ENCODE measurements around the gene CDH4.

The CDH4 gene

GRCh38 chr20:61251529-61252393 lies at the start of gene CDH4:
Gene CDH4 (plus strand): TSS chr20:61252261.
- DNase-seq (ENCODE audit: low read depth) = peak; percentile 7

GRCh38 chr20:61203320-61203719 lies 48.7 kb upstream of the CDH4 start:
- no peak for DNase-seq (ENCODE audit: low read depth)

DNA sequence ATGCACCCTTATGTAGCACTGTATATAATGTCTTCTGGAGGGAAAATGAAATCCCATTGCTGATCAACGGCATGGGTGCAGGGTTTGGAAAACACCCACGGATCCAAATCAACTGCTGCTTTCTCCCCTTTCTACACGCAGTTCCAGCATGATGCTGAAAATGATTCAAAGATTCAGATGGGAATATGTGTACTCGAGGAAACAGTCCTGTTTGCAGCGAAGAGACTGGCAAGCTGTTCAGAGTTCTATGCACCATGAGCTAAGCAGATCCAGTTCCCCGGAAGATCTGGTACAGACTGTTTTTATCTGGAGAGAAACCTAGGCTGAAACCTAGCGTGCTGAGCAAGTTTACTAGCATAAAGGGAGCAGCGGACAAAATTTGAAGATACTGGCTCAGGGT lies 47.9 kb upstream of the CDH4 start:
- DNase-seq (ENCODE audit: low read depth) = no peak

- no peak for DNase-seq (ENCODE audit: low read depth)
These were observed 46.3 kb upstream of the CDH4 start for GRCh38 chr20:61205769-61206168.

- DNase-seq (ENCODE audit: low read depth) = no peak
These were observed 41.2 kb upstream of the CDH4 start for GRCh38 chr20:61210862-61211261.

DNA sequence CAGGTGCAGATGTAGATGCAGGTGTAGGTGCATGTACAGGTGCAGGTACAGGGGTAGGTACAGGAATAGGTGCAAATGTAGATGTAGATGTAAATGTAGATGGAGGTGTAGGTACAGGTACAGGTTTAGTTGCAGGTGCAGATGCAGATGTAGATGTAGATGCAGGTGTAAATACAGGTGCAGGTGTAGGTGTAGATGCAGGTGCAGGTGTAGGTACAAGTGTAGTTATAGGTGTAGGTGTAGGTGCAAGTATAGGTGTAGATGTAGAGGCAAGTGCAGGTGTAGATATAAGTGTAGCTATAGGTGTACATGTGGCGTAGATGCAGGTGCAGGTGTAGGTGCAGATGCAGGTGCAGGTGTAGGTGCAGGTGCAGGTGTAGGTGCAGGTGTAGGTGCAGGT lies 34.2 kb upstream of the CDH4 start:
- no peak for DNase-seq (ENCODE audit: low read depth)

DNA sequence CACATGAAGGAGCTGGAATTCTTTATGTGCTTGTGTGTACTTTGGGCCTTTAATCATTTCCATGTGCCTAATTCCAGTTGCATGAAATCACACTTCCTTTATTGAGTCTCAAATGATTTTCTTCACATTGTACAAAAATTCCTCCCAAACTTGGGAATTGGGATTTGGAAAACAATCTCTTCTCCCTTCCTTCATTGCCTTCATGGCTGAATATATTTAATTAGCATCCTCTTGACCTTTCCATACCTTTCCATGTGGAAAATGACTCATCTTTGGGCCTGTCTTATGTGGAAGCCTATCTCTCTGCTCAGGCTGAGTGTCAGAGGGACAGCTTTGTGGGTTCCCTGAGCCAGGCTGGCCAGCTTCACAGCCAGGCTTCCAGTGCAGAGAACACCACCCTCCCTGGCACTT lies 33.0 kb upstream of the CDH4 start:
- peak; percentile 79 for DNase-seq (ENCODE audit: low read depth)

- DNase-seq (ENCODE audit: low read depth) = no peak
These were observed 31.9 kb upstream of the CDH4 start for GRCh38 chr20:61220131-61220530.

DNA sequence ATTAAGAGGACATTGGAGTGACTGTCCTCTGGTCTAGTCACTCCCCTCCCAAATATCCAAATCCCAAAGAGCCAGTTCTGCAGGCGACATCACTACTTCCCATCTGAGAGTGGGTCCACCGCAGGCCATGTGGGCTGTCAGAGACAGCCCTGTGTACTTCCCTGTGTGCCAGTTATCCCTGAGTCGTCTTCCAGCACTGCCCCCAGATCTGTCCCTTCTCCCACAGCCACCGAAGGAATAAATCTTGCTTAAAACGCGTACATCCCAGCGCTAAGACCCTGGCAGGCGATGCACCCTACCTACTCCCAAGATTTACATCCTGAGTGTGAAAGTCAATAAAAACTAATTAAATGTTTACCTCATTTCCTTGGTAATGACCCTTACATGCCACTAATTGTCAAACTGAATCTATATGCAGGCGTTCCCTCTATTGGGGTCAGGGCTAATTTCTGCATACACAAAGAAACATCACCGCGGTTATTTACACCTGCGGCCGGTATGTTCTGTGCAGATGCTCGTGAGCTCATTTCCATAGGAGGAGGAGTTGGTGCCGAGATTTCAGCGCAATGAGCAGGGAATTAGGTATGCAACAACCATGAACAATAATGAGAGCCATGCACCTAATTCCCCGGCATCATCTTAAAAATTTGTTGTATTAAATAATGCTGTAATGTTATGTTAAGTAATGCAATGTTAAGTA lies 31.3 kb upstream of the CDH4 start:
- DNase-seq (ENCODE audit: low read depth) = no peak

GRCh38 chr20:61222699-61223098 lies 29.4 kb upstream of the CDH4 start:
- DNase-seq (ENCODE audit: low read depth) = no peak

DNA sequence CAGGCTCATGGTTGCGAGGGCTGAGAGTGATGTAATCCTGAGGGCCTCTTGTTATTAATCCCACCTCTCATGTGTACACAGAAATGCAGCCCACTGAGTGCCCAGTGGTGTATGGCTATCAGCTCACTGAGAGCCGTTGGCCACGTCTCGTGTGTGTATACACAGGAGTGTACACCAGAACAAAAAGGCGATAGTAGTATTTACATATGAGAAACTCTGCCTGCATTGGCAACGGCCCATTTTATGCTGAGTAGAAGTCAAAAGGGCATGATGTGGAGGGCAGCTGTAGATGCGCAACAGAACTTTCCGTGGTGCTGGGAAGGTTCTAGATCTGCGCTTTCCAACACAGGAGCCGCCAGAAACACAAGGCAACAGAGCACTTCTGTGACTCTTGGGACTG lies 28.9 kb upstream of the CDH4 start:
- no peak for DNase-seq (ENCODE audit: low read depth)

DNA sequence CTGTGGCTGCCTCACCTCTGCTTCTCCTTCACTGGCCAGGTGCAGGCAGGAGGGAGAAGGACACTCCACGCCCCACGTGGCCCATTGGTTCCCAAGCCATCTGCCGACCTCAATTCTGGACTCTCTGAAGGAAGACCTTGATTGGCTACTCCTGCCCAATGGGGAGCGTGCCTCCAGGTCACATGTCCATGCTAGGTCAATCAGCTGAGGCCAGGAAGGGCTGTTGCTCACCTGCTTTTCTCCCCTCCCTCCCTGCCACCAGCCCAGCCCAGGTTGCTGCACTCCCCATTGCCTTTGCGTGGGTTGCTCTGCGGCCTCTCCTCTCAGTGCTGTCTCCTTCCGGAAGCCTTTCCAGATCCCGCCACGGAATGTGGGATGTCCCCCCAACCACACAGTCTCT lies 21.9 kb upstream of the CDH4 start:
- DNase-seq (ENCODE audit: low read depth) = no peak

DNA sequence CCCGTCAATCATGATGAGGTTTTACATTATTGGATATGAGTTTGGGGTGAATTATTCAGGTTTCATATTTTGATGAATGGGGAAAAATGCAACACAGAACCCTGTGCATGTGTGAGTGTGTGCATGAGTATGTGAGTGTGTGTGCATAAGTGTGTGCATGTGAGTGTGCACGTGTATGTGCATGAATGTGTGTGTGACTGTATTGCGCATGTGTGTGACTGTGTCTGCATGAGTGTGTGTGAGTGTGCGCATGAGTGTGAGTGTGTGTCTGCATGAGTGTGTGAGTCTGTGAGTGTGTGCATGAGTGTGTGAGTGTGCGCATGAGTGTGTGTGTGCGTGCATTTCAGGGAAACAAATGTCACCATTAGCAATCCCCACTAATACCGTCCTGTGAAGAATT lies 18.5 kb upstream of the CDH4 start:
- no peak for DNase-seq (ENCODE audit: low read depth)

- DNase-seq (ENCODE audit: low read depth) = no peak
These were observed 17.7 kb upstream of the CDH4 start for GRCh38 chr20:61234224-61234890.

DNA sequence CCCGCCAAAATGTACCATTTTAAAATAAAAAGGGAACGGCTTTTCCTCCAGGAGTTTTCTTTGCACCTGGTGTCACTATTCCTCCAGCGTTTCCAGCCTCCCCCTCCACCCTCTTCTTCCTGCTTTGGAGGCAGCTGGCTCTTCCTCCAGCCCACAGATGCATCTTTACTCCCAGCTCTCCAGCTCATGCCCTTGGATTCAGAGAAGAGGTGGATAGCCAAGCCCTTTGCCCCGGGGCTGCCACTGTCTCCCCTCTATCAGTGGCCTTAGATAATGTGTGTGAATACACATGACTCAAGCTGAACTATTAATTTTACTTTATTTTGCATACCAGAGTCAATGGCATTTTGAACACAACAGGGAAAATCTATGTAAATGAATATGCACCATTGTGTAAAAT lies 15.3 kb upstream of the CDH4 start:
- no peak for DNase-seq (ENCODE audit: low read depth)

- no peak for DNase-seq (ENCODE audit: low read depth)
These were observed 13.2 kb upstream of the CDH4 start for GRCh38 chr20:61238813-61239212.

DNA sequence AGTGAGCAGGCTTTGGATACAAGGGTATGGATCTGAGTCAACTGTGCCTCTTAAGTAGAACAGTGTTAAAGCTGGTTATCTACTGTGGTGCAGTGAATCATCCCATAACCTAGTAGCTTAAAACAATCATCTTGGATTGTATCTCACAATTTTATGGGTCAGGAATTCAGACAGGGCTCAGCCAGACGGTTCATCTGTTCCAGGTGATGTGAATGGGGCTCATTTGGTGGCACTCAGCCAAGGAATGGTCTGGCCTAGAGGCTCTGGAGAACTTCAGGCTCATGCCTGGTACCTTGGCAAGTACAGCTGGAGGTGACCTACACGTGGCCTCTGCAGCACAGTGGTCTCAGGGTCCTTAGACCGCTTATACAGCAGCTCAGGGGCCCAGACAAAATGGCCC lies 11.2 kb upstream of the CDH4 start:
- DNase-seq (ENCODE audit: low read depth) = no peak

- DNase-seq (ENCODE audit: low read depth) = no peak
These were observed 7.8 kb upstream of the CDH4 start for GRCh38 chr20:61244213-61244612.

- no peak for DNase-seq (ENCODE audit: low read depth)
These were observed 5.8 kb upstream of the CDH4 start for GRCh38 chr20:61246269-61246668.

GRCh38 chr20:61249626-61250025 lies 2.4 kb upstream of the CDH4 start:
- no peak for DNase-seq (ENCODE audit: low read depth)

GRCh38 chr20:61252601-61253263 lies 671 bp downstream of the CDH4 start:
- peak; percentile 26 for DNase-seq (ENCODE audit: low read depth)

- DNase-seq (ENCODE audit: low read depth) = peak; percentile 35
These were observed 1.2 kb downstream of the CDH4 start for GRCh38 chr20:61253264-61253639.

All from EH (cell line).